HG02970 (cell line): ENCODE data around the gene TMEM176B.
"Not testable (repeated sequence)": the region's sequence is repeated elsewhere in the genome, so short reads cannot be mapped to it uniquely, and the experiment has no call there.

Experiments used
- ATAC-seq: cut with Tn5 transposase; IDR thresholded peaks from one replicate; pipeline ENCODE4 v1.9.1; 2021; ENCODE audit warnings: mild to moderate bottlenecking, moderate library complexity, moderate number of reproducible peaks; ENCODE audit not compliant: unreplicated experiment, low FRiP score

The TMEM176B gene

DNA sequence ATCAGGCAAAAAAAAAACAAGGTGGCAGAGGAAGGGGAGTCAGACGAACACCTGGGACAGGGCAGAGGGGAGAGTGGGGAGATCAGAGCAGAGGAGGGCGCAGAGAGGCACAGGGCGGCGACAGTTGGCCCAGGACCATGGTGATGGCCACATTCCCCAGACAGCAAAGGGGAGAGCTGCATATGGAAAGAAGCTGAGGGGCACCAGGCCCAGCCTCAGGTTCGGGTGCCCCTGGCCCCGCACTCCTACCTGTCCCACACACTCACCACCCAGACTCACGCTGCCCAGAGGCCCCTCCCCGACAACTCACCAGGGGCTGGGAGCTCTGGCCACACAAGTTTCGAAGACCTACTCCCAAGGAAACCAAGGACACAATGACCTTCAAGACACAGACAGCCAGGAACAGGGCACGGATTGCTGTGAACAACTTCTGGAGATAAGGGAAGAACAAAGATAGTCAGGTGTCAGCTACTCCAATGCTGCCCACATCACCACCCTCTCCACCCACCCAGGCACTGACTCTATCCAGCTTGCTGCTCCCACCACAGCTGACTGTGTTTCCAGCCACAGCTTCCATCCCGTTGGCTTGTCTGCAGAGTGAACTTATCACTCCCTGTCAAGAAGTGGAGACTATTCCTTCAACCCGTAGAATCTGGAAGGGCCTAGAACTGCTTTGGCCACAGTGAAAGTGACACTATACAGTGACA is 8.3 kb downstream of the TMEM176B start:
- ATAC-seq = no peak

DNA sequence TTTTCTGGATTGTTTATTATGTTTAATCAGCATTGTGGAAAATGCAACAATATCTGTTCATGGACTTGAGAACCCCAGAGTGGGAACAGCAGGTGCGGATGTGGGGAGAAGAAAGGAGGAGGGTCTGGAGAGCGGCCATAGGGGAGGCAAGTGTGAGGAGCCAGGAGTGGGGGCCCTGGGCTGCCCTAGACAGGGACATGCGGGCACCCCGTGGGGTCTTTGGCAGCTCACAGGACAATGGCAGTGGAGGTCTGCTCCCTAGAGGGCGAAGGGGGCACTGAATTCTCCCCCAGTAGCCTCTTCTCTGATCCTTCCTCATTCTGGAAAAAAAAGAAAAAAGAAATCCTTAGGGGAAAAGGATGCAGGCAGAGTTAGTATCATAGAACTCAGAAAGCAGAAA is 8.9 kb downstream of the TMEM176B start:
- ATAC-seq = no peak

DNA sequence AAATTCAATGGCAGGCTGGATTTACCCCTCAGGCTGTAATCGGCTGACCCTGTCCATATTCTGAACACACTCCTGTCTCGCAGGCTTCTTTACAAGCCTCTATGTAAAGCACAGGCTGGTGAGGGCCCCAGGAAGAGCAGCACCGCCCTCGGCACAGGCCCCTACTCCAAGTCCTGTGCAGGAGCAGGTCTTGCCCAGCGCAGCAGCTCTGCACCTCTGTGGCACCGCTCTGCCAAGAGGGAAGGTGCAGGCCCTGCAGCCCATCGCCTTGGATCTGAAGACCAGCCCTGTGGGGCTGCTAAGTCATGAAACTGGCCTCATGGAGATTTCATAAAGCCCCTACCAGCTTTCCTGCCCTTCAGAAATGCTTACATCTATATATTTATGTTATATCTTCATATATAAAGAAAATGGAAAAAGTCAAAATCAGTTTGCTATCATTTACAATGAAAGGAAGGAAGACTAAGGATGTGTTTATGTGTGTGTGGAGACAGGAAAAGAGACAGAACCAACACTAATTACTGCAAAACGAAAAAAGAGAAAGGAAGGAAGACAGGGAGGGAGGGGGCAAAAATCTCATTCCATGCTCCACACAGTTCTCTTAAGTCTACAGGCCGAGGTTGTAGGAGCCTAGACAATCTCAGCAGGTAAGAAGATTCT is 9.6 kb downstream of the TMEM176B start:
- ATAC-seq = no peak

DNA sequence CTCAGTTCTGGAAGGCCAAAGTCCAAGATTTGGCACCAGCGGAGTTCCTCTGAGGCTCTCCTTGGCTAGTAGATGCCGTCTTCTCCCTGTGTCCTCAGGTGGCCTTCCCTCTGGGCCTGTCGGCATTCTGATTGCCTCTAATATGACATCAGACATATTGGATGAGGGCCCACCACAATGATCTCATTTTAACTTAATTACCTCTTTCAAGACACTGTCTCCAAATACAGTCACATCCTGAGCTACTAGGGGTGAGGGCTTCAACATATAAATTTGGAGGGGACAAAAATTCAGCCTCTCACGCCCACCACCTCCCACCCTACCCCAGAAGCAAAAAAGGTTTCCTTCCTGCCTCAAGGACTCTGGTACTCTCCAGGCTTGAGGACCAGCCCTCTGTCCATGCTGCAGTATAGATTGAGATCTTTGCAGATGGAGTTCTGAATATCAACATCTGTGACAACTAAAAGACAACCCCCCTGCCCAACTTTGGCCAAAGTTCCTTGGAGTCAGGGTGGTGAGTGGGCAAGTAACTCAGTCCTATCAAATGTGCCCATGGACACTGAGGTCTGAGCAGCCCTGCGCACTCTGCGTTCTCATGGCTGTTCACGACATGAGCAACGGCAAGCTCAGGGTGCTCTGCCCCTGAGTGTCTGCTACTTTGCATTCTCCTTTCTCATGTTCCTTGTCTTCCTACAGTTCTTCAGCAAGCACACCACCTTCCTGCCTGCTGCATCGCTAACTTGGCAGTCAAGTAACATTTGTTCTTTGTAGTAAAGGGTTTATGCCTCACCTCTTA is 11.5 kb downstream of the TMEM176B start:
- no peak for ATAC-seq

DNA sequence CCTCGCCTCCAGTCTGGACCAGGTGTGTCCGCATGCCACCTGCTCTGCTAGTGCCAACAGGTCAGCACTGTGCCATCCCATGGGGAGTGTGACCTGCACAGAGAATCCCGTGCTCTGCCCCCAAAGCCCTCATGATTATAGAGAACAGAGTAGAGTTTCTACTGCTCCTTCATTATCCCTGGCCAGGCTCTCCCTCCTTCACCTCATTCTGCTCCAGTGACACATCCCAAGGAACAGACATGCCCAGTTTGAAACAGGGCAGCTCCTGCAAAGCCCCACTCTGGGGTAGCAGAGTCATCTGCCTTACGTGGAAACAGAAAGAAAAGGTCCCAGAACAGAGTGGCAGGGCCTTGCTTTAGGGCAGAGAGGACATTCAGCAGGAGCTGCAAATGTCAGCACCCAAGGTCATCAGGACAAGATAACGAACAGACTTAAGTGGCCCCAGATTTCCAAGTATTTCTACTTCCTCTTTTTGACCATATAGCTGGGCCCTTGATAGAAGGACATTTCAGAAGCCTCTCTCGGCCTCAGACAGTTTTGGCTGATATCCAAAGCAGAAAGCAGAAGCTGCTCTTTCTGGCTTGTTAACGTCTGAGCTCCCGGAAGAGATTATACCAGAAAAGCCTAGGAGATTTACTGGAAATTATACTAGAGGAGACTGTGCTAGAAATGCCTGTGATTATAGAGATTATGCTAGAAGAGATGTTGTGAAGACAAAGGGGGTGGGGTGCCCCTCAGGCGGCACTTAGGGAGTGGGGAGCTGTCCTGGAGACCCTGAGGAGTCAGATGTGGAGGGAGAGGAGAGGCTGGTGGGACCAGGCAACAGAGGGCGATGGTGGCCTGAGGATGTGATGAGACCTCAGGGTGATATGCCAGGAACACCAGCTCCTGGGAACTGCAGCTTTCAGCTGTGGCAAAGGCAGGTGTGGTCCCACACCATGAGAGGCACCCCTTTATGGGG is 12.6 kb downstream of the TMEM176B start:
- ATAC-seq = no peak

DNA sequence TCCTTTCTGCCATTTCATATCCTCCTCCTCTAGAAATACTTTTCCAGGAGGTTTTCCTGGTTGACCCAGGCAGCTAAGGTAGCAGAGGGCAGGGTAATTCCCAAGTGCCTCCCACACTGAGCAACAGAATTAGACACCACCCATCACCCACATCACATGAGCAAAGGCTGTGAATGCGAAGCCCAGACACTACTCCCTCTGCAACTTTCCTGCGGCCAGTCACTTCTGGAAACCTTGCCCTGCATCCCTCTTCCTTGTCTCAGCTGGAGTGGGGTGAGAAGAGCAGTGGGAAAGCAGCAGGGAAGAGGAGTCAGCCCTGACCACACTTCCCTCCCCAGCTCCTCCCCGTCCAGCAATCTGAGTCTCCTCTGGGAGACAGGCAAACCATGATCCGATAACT is 15.2 kb downstream of the TMEM176B start:
- ATAC-seq = no peak

DNA sequence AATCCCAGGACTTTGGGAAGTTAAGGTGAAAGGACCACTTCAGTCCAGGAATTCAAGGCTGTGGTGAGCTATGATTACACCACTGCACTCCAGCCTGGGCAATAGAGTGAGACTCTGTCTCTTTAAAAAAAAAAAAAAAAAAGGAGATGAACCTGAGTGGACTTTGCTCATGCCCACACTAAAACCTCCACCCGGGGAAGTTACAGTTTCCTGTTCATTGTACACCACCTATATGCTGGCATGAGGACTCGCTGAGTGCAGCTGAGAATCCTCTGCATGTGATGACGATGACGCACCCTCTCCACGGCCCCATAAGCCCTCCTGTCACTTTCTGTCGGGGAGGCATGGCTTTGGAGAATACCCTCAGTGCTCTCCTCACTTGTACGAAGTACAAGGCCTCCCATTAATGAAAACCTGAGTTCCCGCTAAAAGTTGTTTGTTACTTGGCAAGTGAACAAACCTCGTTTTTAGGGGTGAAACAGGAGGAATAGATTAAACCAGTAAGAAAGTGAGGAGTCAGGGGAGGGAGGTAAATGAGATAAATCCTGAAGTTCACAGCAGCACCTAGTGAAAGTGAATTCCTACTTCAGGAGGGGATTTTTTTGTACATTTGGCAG is 15.9 kb downstream of the TMEM176B start:
- no peak for ATAC-seq

DNA sequence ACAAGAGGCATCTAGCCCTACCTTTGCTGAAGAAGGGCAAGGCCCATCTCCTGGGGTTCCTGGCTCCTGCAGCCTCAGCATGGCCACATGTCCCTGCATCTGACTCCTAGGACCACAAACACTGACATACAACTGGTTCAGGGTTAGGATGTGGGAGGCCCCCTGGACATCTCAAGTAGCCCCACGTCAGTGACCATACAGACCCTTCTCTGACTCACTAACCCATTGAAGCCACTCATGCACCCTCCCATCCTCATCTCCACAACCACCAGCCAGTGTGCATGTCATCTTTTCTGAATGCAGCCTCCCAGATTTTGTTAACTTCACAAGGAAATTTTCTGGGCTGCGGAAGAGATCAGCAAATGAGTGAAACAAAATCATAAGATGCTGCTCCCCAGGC is 18.2 kb downstream of the TMEM176B start:
- no peak for ATAC-seq

DNA sequence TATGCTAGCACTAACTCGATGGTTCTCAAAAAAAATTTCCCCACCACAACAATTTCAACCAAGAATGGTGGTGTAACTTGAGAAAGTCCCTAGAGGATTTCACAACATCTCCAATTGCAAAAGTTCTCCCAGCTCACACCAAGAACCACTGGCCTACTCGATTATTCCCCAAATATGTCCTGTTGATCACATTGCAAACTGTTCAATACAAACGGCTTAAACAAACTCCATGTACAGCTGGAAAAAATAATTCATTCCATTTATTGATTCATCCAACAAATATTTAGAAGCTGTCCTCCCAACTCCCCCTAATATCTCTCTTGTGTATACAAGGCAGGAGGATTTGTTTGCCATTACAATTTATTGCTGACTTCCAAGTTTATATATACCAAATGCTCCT is 19.1 kb downstream of the TMEM176B start:
- no peak for ATAC-seq

DNA sequence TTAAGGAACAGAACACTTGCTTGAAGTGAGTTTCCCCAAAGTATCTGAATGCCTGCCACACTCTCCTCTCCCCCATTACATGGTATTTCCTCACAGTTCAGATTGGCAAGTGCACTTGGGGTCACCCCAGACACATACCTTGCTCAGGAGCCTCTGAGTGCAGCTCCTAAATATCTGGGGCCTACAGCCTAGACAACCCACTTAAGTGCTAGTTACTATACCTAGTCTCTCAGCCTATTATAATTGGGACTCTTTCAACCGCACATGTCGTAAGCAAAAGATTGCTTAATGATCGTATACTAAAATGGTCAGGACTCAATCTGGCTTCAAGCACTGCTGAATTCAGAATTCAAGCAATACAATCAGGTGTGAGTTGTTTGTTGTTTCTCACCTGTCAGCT is 19.9 kb downstream of the TMEM176B start:
- ATAC-seq = no peak

DNA sequence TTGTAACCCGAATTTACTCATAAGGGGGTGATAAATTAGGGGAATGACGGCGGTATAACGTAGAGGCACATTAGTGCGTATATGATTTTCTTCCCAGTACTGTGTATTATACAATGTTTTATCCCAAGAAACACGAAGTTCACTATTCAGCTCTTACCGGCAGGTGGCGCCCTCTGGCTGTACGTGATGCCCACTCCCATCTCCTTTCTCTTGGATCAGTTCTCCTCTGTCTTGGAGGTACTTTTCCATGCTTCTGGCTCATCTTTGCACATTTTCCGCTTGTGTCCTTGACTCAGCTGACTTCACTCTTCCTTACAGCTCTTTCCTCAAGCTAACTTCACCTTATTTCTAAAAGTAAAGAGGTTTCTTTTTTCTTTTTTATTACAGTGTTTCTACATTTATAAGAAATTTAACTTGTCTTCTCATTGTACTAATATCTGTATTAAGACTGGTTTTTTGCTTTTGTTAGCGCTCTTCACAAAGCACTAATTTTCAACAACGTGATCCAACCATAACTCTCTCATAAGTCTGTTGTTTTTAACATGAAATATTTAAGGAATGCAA is 21.3 kb downstream of the TMEM176B start:
- ATAC-seq = no peak

DNA sequence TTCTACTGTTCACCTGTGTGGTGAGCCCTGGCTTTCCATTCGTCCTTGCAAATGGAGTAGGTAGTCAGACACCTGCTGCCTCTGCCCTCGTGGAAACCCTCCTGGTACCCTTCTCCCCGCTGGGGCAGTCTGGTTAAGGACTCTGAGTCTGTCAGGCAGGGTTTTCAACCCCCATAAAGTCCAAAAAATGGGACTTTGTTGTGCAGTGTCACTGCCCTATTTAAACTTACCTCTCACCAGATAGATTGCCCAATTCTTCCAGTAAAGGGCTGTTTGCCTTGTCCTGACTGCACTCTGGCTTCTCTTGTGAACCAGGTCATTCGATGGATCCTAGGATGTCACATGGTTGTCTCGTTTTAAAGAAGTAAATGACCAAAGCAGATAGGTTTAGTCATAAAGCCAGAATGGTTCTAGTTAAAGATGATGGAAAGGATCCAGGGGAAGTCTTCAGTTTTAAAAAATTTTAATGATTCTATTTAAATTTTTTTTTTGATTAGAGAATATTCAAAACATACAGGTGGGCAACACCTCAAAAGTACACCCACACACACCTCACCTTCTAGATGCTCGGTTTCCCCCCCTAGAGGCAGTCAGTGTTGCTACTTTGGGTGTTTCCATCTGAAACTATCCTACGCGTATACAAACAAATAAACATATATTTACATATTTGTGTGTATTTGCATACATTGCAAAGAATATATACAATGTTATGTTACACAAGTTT is 22.0 kb downstream of the TMEM176B start:
- no peak for ATAC-seq

DNA sequence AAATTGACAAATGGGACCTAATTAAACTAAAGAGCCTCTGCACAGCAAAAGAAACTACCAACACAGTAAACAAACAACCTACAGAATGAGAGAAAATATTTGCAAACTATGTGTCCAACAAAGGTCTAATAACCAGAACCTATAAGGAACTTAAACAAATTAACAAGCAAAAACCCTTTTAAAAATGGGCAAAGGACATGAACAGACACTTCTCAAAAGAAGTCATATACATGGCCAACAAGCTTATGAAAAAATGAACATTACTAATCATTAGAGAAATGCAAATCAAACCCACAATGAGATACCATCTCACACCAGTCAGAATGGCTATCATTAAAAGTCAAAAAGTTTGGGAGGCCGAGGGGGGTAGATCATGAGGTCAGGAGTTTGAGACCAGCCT is 26.0 kb downstream of the TMEM176B start:
- not testable (repeated sequence) for ATAC-seq

DNA sequence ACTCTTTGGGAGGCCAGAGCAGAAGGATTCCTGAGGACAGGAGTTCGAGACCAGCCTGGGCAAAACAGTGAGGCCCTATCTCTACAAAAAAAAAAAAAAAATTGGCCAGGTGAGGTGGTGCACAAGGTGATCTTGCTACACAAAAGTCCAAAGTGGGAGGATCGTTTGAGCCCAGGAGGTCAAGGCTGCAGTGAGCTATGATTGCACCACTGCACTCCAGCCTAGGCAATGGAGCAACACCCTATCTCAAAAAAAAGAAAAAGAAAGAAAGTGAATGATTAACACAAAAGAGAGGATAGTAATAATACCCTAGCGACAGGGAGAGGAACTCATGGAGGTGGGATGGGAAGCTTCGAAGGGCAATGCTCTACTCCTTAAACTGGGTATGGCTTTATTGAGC is 30.4 kb downstream of the TMEM176B start:
- ATAC-seq = no peak

DNA sequence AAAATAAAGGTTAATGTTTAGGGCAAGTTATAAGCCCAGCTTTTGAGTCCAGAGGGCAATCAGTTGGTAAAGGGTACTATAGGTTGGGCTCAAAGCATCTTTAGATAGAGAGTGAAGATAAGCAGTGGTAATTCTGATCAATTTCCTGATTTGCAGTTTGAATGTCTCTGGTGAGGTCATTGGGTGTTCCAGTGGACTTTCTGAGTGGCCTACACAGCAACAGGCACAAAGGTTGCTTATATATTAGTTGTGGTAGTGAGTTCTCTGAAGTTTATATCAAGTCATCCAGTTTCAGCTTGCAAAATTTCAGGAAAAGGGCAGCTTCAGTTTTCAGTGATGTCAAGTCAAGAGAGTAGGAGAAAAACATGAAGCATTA is 33.8 kb downstream of the TMEM176B start:
- ATAC-seq = no peak

DNA sequence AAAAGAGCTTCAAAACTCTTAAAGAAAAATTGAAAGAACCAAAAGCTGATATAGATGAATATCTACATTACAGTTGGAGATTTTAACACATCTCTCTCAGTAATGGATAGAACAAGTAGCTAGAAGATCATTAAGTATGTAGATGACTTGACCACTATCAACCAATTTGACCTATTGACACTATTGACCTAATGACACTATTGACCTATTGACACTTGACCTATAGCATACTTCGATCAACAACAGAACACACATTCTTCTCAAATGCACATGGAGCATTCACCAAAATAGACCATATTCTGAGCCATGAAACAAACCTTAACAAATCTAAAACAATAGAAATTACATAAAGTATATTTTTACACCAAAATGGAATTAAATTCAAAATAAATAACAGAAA is 40.7 kb downstream of the TMEM176B start:
- ATAC-seq = no peak

DNA sequence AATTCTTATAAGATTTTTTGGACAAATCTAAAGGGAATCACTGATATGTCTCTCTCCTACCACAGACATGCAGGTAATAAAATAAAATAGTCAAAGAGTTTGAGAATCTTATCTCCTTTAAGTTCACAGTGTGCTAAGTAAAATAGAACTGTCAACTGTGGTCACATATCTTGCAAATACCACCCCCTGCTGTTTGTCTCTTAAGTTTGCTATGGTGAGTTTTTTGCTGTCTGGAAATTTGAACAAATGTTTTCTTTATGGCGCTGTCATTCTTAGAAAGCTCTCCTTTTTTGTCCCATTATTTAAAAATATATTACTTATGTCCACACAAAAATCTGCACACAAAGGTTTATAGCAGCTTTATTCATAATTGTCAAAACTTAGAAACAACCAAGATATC is 43.3 kb downstream of the TMEM176B start:
- ATAC-seq = no peak

DNA sequence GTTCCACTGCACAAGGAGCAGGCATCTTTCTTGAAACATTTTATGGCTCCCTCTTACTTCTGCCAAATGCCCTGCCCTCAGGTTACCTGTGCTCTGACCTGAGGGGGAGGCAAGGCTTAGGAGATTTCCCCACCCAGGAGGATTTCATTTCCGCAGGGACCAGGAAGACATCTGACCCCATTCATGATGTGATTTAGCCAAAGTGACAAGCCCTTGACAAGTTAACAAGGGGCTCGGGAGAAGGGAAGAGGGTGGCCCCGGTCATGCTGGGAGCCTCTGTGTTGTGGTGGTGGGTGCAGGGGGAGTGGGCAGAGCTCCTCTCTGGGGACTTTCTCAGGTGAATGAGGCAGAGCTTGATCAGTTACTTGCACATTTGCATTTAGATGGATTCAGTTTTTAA is 44.0 kb downstream of the TMEM176B start:
- ATAC-seq = no peak

DNA sequence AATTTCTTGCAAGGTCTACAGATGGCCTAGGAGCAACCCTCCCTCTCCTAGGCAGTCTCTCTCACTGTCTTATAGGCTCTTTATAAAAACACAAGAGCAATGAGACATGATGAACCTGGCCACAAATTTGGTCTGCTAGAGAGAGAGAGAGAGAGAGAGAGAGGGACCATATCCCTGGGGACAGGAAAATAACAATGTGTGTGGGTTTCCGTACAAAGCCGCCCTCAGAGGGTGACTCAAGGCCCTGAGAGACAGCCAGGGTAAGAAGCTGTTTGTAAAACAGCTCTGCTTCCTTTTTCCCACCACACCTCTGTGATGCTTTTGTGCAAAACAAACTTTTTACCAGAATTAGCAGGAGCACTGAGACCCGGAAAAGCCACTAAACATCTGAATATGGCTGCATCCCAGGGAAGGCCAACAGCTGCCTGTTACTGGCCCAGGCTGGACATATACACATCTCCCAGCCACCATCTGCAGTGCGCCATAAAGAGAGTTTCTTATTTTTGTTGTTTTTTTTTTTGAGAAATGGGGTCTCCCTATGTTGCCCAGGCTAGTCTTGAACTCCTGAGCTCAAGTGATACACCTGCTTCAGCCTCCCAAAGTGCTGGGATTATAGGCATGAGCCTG is 44.6 kb downstream of the TMEM176B start:
- no peak for ATAC-seq
